Ovary (tissue), 3 donors: ENCODE data around the gene TCF7L1.

Experiments used
- EP300 ChIP-seq: sonication (generic); formaldehyde crosslinking; IDR thresholded peaks from one replicate; pipeline ENCODE4 v1.6.1; 2017; ENCODE audit warnings: antibody characterized with exemption
- POLR2A ChIP-seq: fragments of 450-650 bp; IDR thresholded peaks from one replicate; pipeline ENCODE4 v1.6.1; 2017; ENCODE audit warnings: antibody characterized with exemption, mild to moderate bottlenecking, moderate library complexity
- TF ChIP-seq, protein P1 (sequence below), 3 donors: fragments of 450-650 bp in 2 of 3; fragments of 200-600 bp in 1 of 3; IDR thresholded peaks; one replicate each; pipeline versions ENCODE4 v1.5.1 to v1.8.0; 2016 to 2022; ENCODE audit warnings: antibody characterized with exemption in 3 of 3, mild to moderate bottlenecking in 1 of 3
- donor health status: DM: no; HTN: no; CAD: no.

DNA sequence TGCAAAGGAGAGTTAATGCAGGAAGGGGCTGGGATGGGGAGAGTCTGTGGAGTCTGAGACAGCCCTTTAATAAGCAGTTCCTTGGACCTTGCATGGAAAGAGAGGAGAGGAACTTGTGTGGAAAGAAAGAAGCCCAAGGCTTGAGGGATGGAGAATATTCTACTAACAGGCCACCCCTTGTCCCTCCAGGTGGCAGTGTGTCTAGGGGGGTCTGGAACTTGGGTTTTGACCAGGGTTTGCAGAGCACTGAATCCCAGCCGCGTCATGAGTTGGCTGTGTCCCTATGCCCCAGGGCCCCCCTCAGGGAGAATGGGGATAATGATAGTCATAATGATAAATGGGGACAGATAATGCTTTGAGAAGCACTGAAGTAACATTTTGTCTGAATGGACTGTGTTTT, 15.0 kb downstream of the TCF7L1 start:
- TF ChIP-seq, protein P1, sequence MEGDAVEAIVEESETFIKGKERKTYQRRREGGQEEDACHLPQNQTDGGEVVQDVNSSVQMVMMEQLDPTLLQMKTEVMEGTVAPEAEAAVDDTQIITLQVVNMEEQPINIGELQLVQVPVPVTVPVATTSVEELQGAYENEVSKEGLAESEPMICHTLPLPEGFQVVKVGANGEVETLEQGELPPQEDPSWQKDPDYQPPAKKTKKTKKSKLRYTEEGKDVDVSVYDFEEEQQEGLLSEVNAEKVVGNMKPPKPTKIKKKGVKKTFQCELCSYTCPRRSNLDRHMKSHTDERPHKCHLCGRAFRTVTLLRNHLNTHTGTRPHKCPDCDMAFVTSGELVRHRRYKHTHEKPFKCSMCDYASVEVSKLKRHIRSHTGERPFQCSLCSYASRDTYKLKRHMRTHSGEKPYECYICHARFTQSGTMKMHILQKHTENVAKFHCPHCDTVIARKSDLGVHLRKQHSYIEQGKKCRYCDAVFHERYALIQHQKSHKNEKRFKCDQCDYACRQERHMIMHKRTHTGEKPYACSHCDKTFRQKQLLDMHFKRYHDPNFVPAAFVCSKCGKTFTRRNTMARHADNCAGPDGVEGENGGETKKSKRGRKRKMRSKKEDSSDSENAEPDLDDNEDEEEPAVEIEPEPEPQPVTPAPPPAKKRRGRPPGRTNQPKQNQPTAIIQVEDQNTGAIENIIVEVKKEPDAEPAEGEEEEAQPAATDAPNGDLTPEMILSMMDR (IDR thresholded peaks at IDR 0.05) = no peak
- TF ChIP-seq POLR2A (no peak), EP300 (no peak)
